ENCODE measurements around the gene SINHCAF. TPM values are rescaled to one million over a fixed set of nuclear protein-coding genes. Genes with fewer than 3 reads are reported as not detected.

SINHCAF gene
- total and polyA plus RNA-seq, 9 donors: 20.8 to 48.9 (median 32.5) TPM

DNA sequence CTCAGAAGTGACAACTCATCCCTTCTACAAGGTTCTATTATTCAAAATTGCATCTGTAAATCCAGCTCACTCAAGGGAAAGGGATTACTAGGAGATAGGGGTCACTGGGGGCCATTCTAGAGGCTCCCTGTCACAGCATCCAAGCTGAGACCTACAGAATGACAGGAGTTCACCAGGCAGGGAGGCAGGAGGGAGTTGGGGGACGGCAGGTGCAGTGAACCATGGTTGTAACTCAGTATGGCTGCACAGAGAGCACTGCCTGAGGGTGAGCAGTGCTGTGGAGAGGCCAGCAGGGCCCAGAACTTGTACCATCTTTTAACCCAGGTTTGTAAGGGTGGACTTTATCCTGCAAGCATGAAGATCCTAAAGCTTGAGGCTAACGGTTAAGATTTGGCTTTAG lies 37.9 kb upstream of the SINHCAF start:
- H3K27me3 ChIP-seq (ENCODE audit: control insufficient read depth, insufficient read depth, low read length): no peaks in the 10 kb centered on the region
- no peak for DNase-seq
- peaks cover 3% of the 10 kb centered on the region for H3K4me1 ChIP-seq (ENCODE audit: control insufficient read depth, insufficient read depth, low read length)
- H3K27ac ChIP-seq (ENCODE audit: low read length): no peak overlapping the region
- H3K4me3 ChIP-seq (ENCODE audit: low read length): no peak overlapping the region
- 79% methylated on average over 2 of the region's 2 CpGs for WGBS (ENCODE audit: insufficient coverage)
- no peaks in the 10 kb centered on the region for H3K9me3 ChIP-seq (replicated peaks; ENCODE audit: control insufficient read depth, low read depth, low read length)
- H3K36me3 ChIP-seq (ENCODE audit: control insufficient read depth, insufficient read depth, low read length): no peaks in the 10 kb centered on the region

GRCh38 chr12:31363416-31363809 lies 37.5 kb upstream of the SINHCAF start:
- Histone ChIP-seq H3K4me3 (ENCODE audit: low read length) (no peak overlapping the region), H3K36me3 (ENCODE audit: control insufficient read depth, insufficient read depth, low read length) (no peaks in the 10 kb centered on the region), H3K27me3 (ENCODE audit: control insufficient read depth, insufficient read depth, low read length) (no peaks in the 10 kb centered on the region), H3K27ac (ENCODE audit: low read length) (no peak overlapping the region), H3K9me3 (replicated peaks; ENCODE audit: control insufficient read depth, low read depth, low read length) (no peaks in the 10 kb centered on the region), H3K4me1 (ENCODE audit: control insufficient read depth, insufficient read depth, low read length) (peaks cover 3% of the 10 kb centered on the region)
- WGBS (ENCODE audit: insufficient coverage): 64% methylated on average over 5 of the region's 6 CpGs
- DNase-seq: no peak

DNA sequence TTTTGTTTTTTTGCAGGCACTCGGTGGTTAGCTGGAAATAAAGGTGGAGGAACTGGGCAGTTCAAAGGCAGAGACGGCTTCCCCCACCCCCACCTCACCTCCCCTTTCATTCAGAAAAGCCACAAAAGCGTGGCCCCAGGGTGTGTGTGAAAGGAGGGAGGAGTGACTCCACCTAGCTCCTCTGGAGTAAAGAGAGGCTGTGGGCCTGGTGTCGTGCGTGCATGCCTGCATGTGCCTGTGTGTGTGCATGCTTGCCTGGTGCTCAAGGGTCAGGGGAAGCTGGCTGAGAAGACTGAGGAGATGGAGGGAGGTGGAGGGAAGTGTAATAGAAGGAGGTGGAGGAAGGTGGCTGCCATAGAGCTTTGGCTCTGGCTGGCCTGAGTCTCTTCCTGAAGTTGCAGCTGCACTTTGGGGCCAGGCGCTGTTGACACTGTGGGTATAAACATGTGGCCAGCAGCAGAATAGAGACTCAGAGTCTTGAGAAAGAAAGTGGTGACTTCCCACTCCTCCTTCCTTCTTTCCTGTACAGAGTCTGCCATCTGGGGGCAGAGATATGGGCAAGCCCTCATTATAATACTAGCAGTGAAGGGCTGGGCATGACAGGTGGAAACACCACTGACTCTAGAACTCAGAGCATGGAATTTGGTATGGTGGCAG lies 36.9 kb upstream of the SINHCAF start:
- Histone ChIP-seq H3K4me3 (ENCODE audit: low read length) (no peak overlapping the region), H3K4me1 (ENCODE audit: control insufficient read depth, insufficient read depth, low read length) (peaks cover 3% of the 10 kb centered on the region), H3K27ac (ENCODE audit: low read length) (no peak overlapping the region), H3K36me3 (ENCODE audit: control insufficient read depth, insufficient read depth, low read length) (no peaks in the 10 kb centered on the region), H3K9me3 (replicated peaks; ENCODE audit: control insufficient read depth, low read depth, low read length) (no peaks in the 10 kb centered on the region), H3K27me3 (ENCODE audit: control insufficient read depth, insufficient read depth, low read length) (no peaks in the 10 kb centered on the region)
- DNase-seq: peak; percentile 44
- 34% methylated on average over 2 of the region's 6 CpGs for WGBS (ENCODE audit: insufficient coverage)

GRCh38 chr12:31362115-31362758 lies 36.3 kb upstream of the SINHCAF start:
- no peaks in the 10 kb centered on the region for H3K27me3 ChIP-seq (ENCODE audit: control insufficient read depth, insufficient read depth, low read length)

DNA sequence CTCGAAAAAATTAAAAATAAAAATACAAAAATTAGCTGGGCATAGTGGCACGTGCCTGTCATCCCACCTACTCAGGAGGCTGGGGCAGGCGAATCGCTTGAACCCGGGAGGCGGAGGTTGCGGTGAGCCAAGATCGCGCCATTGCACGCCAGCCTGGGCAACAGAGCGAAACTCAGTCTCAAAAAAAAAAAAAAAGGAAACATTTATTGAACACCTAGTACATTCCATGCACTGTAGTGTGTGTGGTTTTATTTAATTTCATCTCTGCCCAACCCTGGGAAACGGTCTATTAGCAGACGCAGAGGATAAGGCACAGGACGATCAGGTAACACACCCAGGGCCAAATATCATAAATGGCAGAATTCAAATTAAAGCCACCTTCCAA lies 35.8 kb upstream of the SINHCAF start:
- Histone ChIP-seq H3K4me3 (ENCODE audit: low read length) (no peak overlapping the region), H3K4me1 (ENCODE audit: control insufficient read depth, insufficient read depth, low read length) (peaks cover 3% of the 10 kb centered on the region), H3K27ac (ENCODE audit: low read length) (no peak overlapping the region), H3K36me3 (ENCODE audit: control insufficient read depth, insufficient read depth, low read length) (no peaks in the 10 kb centered on the region), H3K27me3 (ENCODE audit: control insufficient read depth, insufficient read depth, low read length) (no peaks in the 10 kb centered on the region), H3K9me3 (replicated peaks; ENCODE audit: control insufficient read depth, low read depth, low read length) (no peaks in the 10 kb centered on the region)
- 78% methylated on average over 9 of the region's 14 CpGs for WGBS (ENCODE audit: insufficient coverage)
- no peak for DNase-seq

More at GRCh38 chr12:31362115-31362758, 36.3 kb upstream of the SINHCAF start:
- H3K27ac ChIP-seq (ENCODE audit: low read length): no peak overlapping the region
- peak; percentile 9 for DNase-seq
- H3K9me3 ChIP-seq (replicated peaks; ENCODE audit: control insufficient read depth, low read depth, low read length): no peaks in the 10 kb centered on the region
- H3K4me3 ChIP-seq (ENCODE audit: low read length): no peak overlapping the region
- H3K36me3 ChIP-seq (ENCODE audit: control insufficient read depth, insufficient read depth, low read length): no peaks in the 10 kb centered on the region
- peaks cover 3% of the 10 kb centered on the region for H3K4me1 ChIP-seq (ENCODE audit: control insufficient read depth, insufficient read depth, low read length)
- 31% methylated on average over 11 of the region's 13 CpGs for whole genome bisulfite sequencing (ENCODE audit: insufficient coverage)

- no peaks in the 10 kb centered on the region for H3K36me3 ChIP-seq (ENCODE audit: control insufficient read depth, insufficient read depth, low read length)
- no peak overlapping the region for H3K4me3 ChIP-seq (ENCODE audit: low read length)
- H3K27me3 ChIP-seq (ENCODE audit: control insufficient read depth, insufficient read depth, low read length): no peaks in the 10 kb centered on the region
- no peak for DNase-seq
- WGBS (ENCODE audit: insufficient coverage): 68% methylated on average over 2 of the region's 4 CpGs
- H3K9me3 ChIP-seq (replicated peaks; ENCODE audit: control insufficient read depth, low read depth, low read length): no peaks in the 10 kb centered on the region
- no peak overlapping the region for H3K27ac ChIP-seq (ENCODE audit: low read length)
- no peaks in the 10 kb centered on the region for H3K4me1 ChIP-seq (ENCODE audit: control insufficient read depth, insufficient read depth, low read length)
Observed at GRCh38 chr12:31355747-31356107, 29.8 kb upstream of the SINHCAF start.

- 19% methylated on average over 7 of the region's 12 CpGs for WGBS (ENCODE audit: insufficient coverage)
- Histone ChIP-seq H3K36me3 (ENCODE audit: control insufficient read depth, insufficient read depth, low read length) (no peaks in the 10 kb centered on the region), H3K27ac (ENCODE audit: low read length) (no peak overlapping the region), H3K9me3 (replicated peaks; ENCODE audit: control insufficient read depth, low read depth, low read length) (no peaks in the 10 kb centered on the region), H3K4me1 (ENCODE audit: control insufficient read depth, insufficient read depth, low read length) (no peaks in the 10 kb centered on the region), H3K4me3 (ENCODE audit: low read length) (no peak overlapping the region), H3K27me3 (ENCODE audit: control insufficient read depth, insufficient read depth, low read length) (no peaks in the 10 kb centered on the region)
- DNase-seq: peak; percentile 79
Observed at GRCh38 chr12:31353750-31354708, 28.1 kb upstream of the SINHCAF start.

- Histone ChIP-seq H3K4me3 (ENCODE audit: low read length) (no peak overlapping the region), H3K9me3 (replicated peaks; ENCODE audit: control insufficient read depth, low read depth, low read length) (no peaks in the 10 kb centered on the region), H3K27me3 (ENCODE audit: control insufficient read depth, insufficient read depth, low read length) (no peaks in the 10 kb centered on the region), H3K27ac (ENCODE audit: low read length) (no peak overlapping the region), H3K36me3 (ENCODE audit: control insufficient read depth, insufficient read depth, low read length) (no peaks in the 10 kb centered on the region), H3K4me1 (ENCODE audit: control insufficient read depth, insufficient read depth, low read length) (no peaks in the 10 kb centered on the region)
- 40% methylated on average over 5 of the region's 9 CpGs for WGBS (ENCODE audit: insufficient coverage)
- no peak for DNase-seq
Observed at GRCh38 chr12:31346267-31346666, 20.3 kb upstream of the SINHCAF start.

DNA sequence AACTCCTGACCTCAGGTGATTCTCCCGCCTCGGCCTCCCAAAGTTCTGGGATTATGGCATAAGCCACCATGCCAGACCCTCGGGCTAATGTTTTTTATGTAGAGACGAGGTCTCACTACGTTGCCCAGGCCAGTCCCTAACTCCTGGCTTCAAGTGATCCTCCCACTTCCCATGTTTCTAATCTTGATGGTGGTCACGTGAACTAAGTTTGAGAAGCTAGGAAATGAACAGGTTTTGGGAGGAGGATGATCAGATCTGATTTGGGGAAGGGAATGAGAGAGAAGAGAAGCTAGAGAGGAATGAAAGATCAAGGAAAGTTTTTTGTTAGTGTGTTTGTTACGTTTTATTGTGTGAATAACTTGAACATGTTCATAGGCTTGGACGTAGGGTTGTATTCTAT lies 17.2 kb upstream of the SINHCAF start:
- WGBS (ENCODE audit: insufficient coverage): no CpG with 5 or more reads among the region's 8 CpGs
- Histone ChIP-seq H3K36me3 (ENCODE audit: control insufficient read depth, insufficient read depth, low read length) (no peaks in the 10 kb centered on the region), H3K4me1 (ENCODE audit: control insufficient read depth, insufficient read depth, low read length) (no peaks in the 10 kb centered on the region), H3K27ac (ENCODE audit: low read length) (no peak overlapping the region), H3K4me3 (ENCODE audit: low read length) (no peak overlapping the region), H3K27me3 (ENCODE audit: control insufficient read depth, insufficient read depth, low read length) (no peaks in the 10 kb centered on the region), H3K9me3 (replicated peaks; ENCODE audit: control insufficient read depth, low read depth, low read length) (no peaks in the 10 kb centered on the region)
- DNase-seq: no peak

- Histone ChIP-seq H3K4me1 (ENCODE audit: control insufficient read depth, insufficient read depth, low read length) (no peaks in the 10 kb centered on the region), H3K4me3 (ENCODE audit: low read length) (no peak overlapping the region), H3K9me3 (replicated peaks; ENCODE audit: control insufficient read depth, low read depth, low read length) (no peaks in the 10 kb centered on the region), H3K27me3 (ENCODE audit: control insufficient read depth, insufficient read depth, low read length) (no peaks in the 10 kb centered on the region), H3K36me3 (ENCODE audit: control insufficient read depth, insufficient read depth, low read length) (no peaks in the 10 kb centered on the region), H3K27ac (ENCODE audit: low read length) (no peak overlapping the region)
- no CpG with 5 or more reads among the region's 1 CpG for WGBS (ENCODE audit: insufficient coverage)
- peak; percentile 58 for DNase-seq
Observed at GRCh38 chr12:31342286-31342685, 16.3 kb upstream of the SINHCAF start.

Measured in muscle of leg (tissue), 11 donors.